Transverse colon (tissue), 4 donors: ENCODE measurements around the gene ZMIZ2. TPM values are rescaled to one million over a fixed set of nuclear protein-coding genes. Genes with fewer than 3 reads are reported as not detected.

Source experiments
- DNase-seq: peaks from one replicate; pipeline ENCODE4 v3.0.0-alpha.2; 2019
- H3K27ac ChIP-seq, 4 donors: fragments of 200-600 bp; sonication (generic); 2 replicates each; pipeline ENCODE4 v1.5.1; 2016 to 2018; ENCODE audit warnings: inconsistent platforms in 4 of 4
- H3K27me3 ChIP-seq: fragments of 200-600 bp; sonication (generic); 2 replicates; pipeline ENCODE4 v1.5.1; 2017; ENCODE audit warnings: inconsistent platforms
- H3K36me3 ChIP-seq, 4 donors: fragments of 200-600 bp; sonication (generic); 2 replicates each; pipeline ENCODE4 v1.5.1; 2017 to 2019; ENCODE audit warnings: inconsistent platforms in 4 of 4
- H3K4me1 ChIP-seq, 4 donors: fragments of 200-600 bp; sonication (generic); 2 replicates each; pipeline ENCODE4 v1.5.1; 2017 to 2020; ENCODE audit warnings: inconsistent platforms in 4 of 4
- H3K4me3 ChIP-seq, 4 donors: fragments of 200-600 bp; sonication (generic); 1 replicate in 1 of 4; 2 replicates in 3 of 4; pipeline versions ENCODE4 v1.5.1 to v1.6.1; 2017 to 2019; ENCODE audit warnings: inconsistent platforms in 4 of 4
- H3K9me3 ChIP-seq, 2 donors: fragments of 200-600 bp; sonication (generic); 2 replicates each; pipeline ENCODE4 v1.5.1; 2017 to 2019; ENCODE audit warnings: inconsistent platforms in 2 of 2
- CTCF ChIP-seq, 5 experiments: fragments of 200-600 bp in 3 of 5; fragments of 450-650 bp in 2 of 5; sonication (generic) in 3 of 5; IDR thresholded peaks; 1 replicate in 2 of 5; 2 replicates in 3 of 5; pipeline ENCODE4 v1.5.1; 2016 to 2017; ENCODE audit warnings: antibody characterized with exemption in 5 of 5, inconsistent platforms in 3 of 5, mild to moderate bottlenecking in 2 of 5, moderate library complexity in 1 of 5
- EP300 ChIP-seq: sonication (generic); formaldehyde crosslinking; IDR thresholded peaks from one replicate; pipeline ENCODE4 v1.6.1; 2017; ENCODE audit warnings: antibody characterized with exemption, low read depth
- POLR2A ChIP-seq: fragments of 450-650 bp; IDR thresholded peaks from one replicate; pipeline ENCODE4 v1.6.1; 2016; ENCODE audit warnings: antibody characterized with exemption, mild to moderate bottlenecking, moderate library complexity
- POLR2AphosphoS5 ChIP-seq, 3 donors: sonication (generic); formaldehyde crosslinking; IDR thresholded peaks; one replicate each; pipeline ENCODE4 v1.6.1; 2016; ENCODE audit warnings: antibody characterized with exemption in 3 of 3
- WGBS, 2 donors: methylation state at CpG; one replicate each; pipeline ENCODE4 v1.1.5; 2018; ENCODE audit warnings: low coverage in 1 of 2; 5-methylcytosine and 5-hydroxymethylcytosine counted together
- in situ Hi-C, 4 donors: fragments of 200-750 bp; cut with MboI; loops; one replicate each; pipeline versions ENCODE4 v1.15.0 to v1.15.1; 2017; ENCODE audit warnings: low sequenced_read_pairs in 3 of 4, low pct_ligation_motif_present in 1 of 4, low pct_unique_long_range_greater_than_20kb in 1 of 4
- intact Hi-C: fragments of 100-400 bp; cut with DNase I; formaldehyde crosslinking; loops from one replicate; pipeline ENCODE4 v1.15.1; 2023; ENCODE audit warnings: low total_unique reads
- total RNA-seq, 4 donors: library from RNA; depleted of rRNA; stranded (reverse); fragments of >200 nt; gene quantifications; one replicate each; pipeline ENCODE4 v1.1.0, GENCODE V29; 2016

ZMIZ2 gene
- total RNA-seq, 4 donors from 2014 or later, result 40.6 to 92.7 (median 69.3) TPM

- DNase-seq, result no peak
- Histone ChIP-seq H3K36me3 (peaks cover 0 to 20% (median 0%) of the 10 kb centered on the region in 4 donors), H3K27me3 (no peaks in the 10 kb centered on the region), H3K4me1 (peaks cover 9 to 37% (median 24%) of the 10 kb centered on the region in 4 donors), H3K27ac (no peak overlapping the region), H3K9me3 (no peaks in the 10 kb centered on the region), H3K4me3 (no peak overlapping the region)
- TF ChIP-seq CTCF (IDR thresholded peaks at IDR 0.05) (no peak), POLR2AphosphoS5 (IDR thresholded peaks at IDR 0.05) (no peak), EP300 (no peak), POLR2A (no peak)
- in situ Hi-C loops, result loop anchor here in 3 of 4 donors (10.0 to 25.0 kb wide), 2 partner anchors 162 to 170 kb away; partner anchors contain the start of gene TMED4 (in 2 of the 3)
- WGBS, 2 donors, result 82% methylated on average over 10 of the region's 12 CpGs; no CpG with 5 or more reads in 1 of the 2 donors
- intact Hi-C loops, result no loop called here
Observed at GRCh38 chr7:44756904-44757303, 8.3 kb downstream of the ZMIZ2 start.

GRCh38 chr7:44757311-44757710 is 8.7 kb downstream of the ZMIZ2 start:
- peaks cover 9 to 41% (median 28%) of the 10 kb centered on the region in 4 donors for H3K4me1 ChIP-seq
- H3K36me3 ChIP-seq, result peaks cover 0 to 20% (median 0%) of the 10 kb centered on the region in 4 donors
- no peak for TF ChIP-seq POLR2AphosphoS5 (IDR thresholded peaks at IDR 0.05)
- TF ChIP-seq EP300, result no peak
- TF ChIP-seq CTCF (IDR thresholded peaks at IDR 0.05), result no peak
- TF ChIP-seq POLR2A, result no peak
- WGBS, 2 donors, result 89% methylated on average over 10 of the region's 10 CpGs; no CpG with 5 or more reads in 1 of the 2 donors
- in situ Hi-C loops, result loop anchor here in 3 of 4 donors (10.0 to 25.0 kb wide), 2 partner anchors 163 to 170 kb away; partner anchors contain the start of gene TMED4 (in 2 of the 3)
- no peak overlapping the region for H3K4me3 ChIP-seq
- H3K27ac ChIP-seq, result no peak overlapping the region
- intact Hi-C loops, result no loop called here
- DNase-seq, result no peak
- H3K9me3 ChIP-seq, result no peaks in the 10 kb centered on the region
- H3K27me3 ChIP-seq, result no peaks in the 10 kb centered on the region

DNA sequence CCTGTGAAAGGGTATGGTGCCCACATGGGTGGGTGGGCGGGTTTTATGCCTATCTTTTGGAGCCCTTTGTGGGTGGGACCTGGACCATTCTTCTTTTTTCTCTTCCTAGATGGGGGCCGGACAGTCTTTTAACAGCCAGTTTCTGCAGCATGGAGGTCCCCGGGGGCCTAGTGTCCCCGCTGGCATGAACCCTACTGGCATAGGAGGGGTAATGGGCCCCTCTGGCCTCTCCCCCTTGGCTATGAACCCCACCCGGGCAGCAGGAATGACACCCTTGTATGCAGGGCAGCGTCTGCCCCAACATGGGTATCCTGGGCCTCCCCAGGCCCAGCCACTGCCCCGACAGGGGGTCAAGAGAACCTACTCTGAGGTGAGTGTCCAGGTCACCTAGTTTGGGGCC is 9.1 kb downstream of the ZMIZ2 start:
- 86% methylated on average over 7 of the region's 7 CpGs; no CpG with 5 or more reads in 1 of the 2 donors for WGBS, 2 donors
- TF ChIP-seq POLR2A (no peak), CTCF (IDR thresholded peaks at IDR 0.05) (no peak), POLR2AphosphoS5 (IDR thresholded peaks at IDR 0.05) (no peak), EP300 (no peak)
- H3K4me3 ChIP-seq, result no peak overlapping the region
- no peak for DNase-seq
- H3K9me3 ChIP-seq, result no peaks in the 10 kb centered on the region
- intact Hi-C loops (no loop called here), in situ Hi-C loops (loop anchor here in 3 of 4 donors (10.0 to 25.0 kb wide), 2 partner anchors 163 to 170 kb away; partner anchors contain the start of gene TMED4 (in 2 of the 3))
- no peaks in the 10 kb centered on the region for H3K27me3 ChIP-seq
- peaks cover 9 to 43% (median 29%) of the 10 kb centered on the region in 4 donors for H3K4me1 ChIP-seq
- H3K27ac ChIP-seq, result no peak overlapping the region
- H3K36me3 ChIP-seq, result peaks cover 0 to 20% (median 0%) of the 10 kb centered on the region in 4 donors

DNA sequence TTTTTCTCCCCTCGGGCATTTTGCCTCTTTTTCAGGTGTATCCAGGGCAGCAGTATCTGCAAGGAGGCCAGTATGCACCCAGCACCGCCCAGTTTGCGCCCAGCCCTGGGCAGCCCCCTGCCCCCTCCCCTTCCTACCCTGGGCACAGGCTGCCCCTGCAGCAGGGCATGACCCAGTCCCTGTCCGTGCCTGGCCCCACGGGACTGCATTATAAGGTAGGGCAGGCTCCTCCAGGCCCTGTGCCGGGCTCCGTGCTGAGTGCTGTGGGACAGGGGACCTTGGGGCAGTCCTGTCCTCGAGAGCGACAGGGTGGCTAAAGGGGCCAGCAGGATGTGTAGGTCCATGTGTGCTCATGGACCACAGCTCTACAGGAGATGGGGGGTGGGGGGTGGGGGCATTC is 10.6 kb downstream of the ZMIZ2 start:
- WGBS, 2 donors, result 85 to 100% methylated on average over 1 to 5 of the region's 9 CpGs
- H3K27ac ChIP-seq, result no peak overlapping the region
- no peak for TF ChIP-seq EP300
- in situ Hi-C loops (loop anchor here in 3 of 4 donors (10.0 to 25.0 kb wide), 2 partner anchors 164 to 172 kb away; partner anchors contain the start of gene TMED4 (in 2 of the 3)), intact Hi-C loops (no loop called here)
- no peaks in the 10 kb centered on the region for H3K9me3 ChIP-seq
- no peaks in the 10 kb centered on the region for H3K27me3 ChIP-seq
- peaks cover 0 to 35% (median 2%) of the 10 kb centered on the region in 4 donors for H3K36me3 ChIP-seq
- H3K4me3 ChIP-seq, result no peak overlapping the region
- no peak for DNase-seq
- peaks cover 9 to 39% (median 29%) of the 10 kb centered on the region in 4 donors for H3K4me1 ChIP-seq
